HepG2 (cell line): ENCODE results near the gene ZNF419. TPM values are rescaled to one million over a fixed set of nuclear protein-coding genes. Genes with fewer than 3 reads are reported as not detected.
A peak's percentile ranks its signal among the peaks of the same experiment; 100 is the strongest.
"Not testable (repeated sequence)": the region's sequence is repeated elsewhere in the genome, so short reads cannot be mapped to it uniquely, and the experiment has no call there.

ENCODE experiments used
- ATAC-seq: fragments of 200-7000 bp; cut with Tn5 transposase; 3 replicates; pipeline ENCODE4 v1.9.1; 2020; ENCODE audit warnings: mild to moderate bottlenecking, moderate library complexity
- Bru-seq: library from RNA; stranded (reverse); fragments of 400-500 nt; gene quantifications from one replicate; lab custom pipeline; 2021; lab: Mats Ljungman, UMichigan
- BruChase-seq, 2 experiments: library from RNA; stranded (reverse); fragments of 400-500 nt; gene quantifications; one replicate each; lab custom pipeline; 2021; lab: Mats Ljungman, UMichigan
- BruUV-seq: library from RNA; stranded (reverse); fragments of 400-500 nt; replicated peaks from 2 replicates; lab custom pipeline; 2021; lab: Mats Ljungman, UMichigan
- CTCF ChIA-PET: fragments of 300-600 bp; formaldehyde crosslinking; extraction: SDS; loops from one replicate; lab custom pipeline; 2021; ENCODE audit warnings: low total read pairs, inconsistent platforms, low intra/inter-chr PET ratio; lab: Yijun Ruan, JAX
- POLR2A ChIA-PET: fragments of 350-600 bp; sonication (Branson Sonifier 250); formaldehyde crosslinking; loops from one replicate; lab custom pipeline; 2020; ENCODE audit warnings: antibody characterized with exemption, inconsistent platforms; lab: Yijun Ruan, JAX
- DNase-seq: peaks from one replicate; pipeline ENCODE4 v3.0.0-alpha.2; 2015; ENCODE audit warnings: low spot score
- FAIRE-seq: peaks from 3 replicates; lab custom pipeline; 2011; peaks lifted over from hg19 to GRCh38; lab: Jason Lieb, UNC
- H2AFZ ChIP-seq: one replicate; pipeline ENCODE4 v1.6.1; 2011; ENCODE audit warnings: low read length, inconsistent platforms
- H3K27ac ChIP-seq: fragments of 300-600 bp; 3 replicates; pipeline ENCODE4 v1.8.0; 2011; ENCODE audit warnings: mixed run types, mild to moderate bottlenecking, mixed read lengths, low read length, inconsistent platforms; ENCODE audit not compliant: insufficient read depth; ENCODE audit errors: extremely low read length
- H3K27me3 ChIP-seq, 2 experiments: fragments of 200-600 bp in 1 of 2; 2 replicates in 1 of 2; 3 replicates in 1 of 2; pipeline versions ENCODE4 v1.6.0 to v1.8.0; 2011; ENCODE audit warnings: low read length in 2 of 2, mild to moderate bottlenecking in 2 of 2, moderate library complexity in 2 of 2, inconsistent platforms in 1 of 2; ENCODE audit not compliant: insufficient read depth in 2 of 2, control insufficient read depth in 1 of 2
- H3K36me3 ChIP-seq, 2 experiments: fragments of 200-600 bp in 1 of 2; replicated peaks in 1 of 2; 2 replicates in 1 of 2; 3 replicates in 1 of 2; pipeline versions ENCODE4 v1.5.1 to v1.8.0; 2011; ENCODE audit warnings: low read length in 2 of 2, inconsistent platforms in 1 of 2; ENCODE audit not compliant: insufficient read depth in 2 of 2, control insufficient read depth in 1 of 2
- H3K4me1 ChIP-seq: 2 replicates; pipeline ENCODE4 v1.5.1; 2012; ENCODE audit warnings: low read length, inconsistent platforms; ENCODE audit not compliant: insufficient read depth
- H3K4me2 ChIP-seq: 2 replicates; pipeline ENCODE4 v1.6.0; 2011; ENCODE audit warnings: low read depth, low read length, inconsistent platforms
- H3K4me3 ChIP-seq, 3 experiments: fragments of 200-600 bp in 1 of 3; sonication (generic), shearing (Covaris generic) in 1 of 3; replicated peaks in 1 of 3; 2 replicates each; pipeline ENCODE4 v1.5.1; 2011 to 2016; ENCODE audit warnings: low read length in 3 of 3, inconsistent platforms in 2 of 3, low read depth in 2 of 3, mild to moderate bottlenecking in 2 of 3, control low read depth in 1 of 3, mixed read lengths in 1 of 3; ENCODE audit not compliant: insufficient read depth in 1 of 3
- H3K79me2 ChIP-seq: one replicate; pipeline ENCODE4 v1.6.1; 2011; ENCODE audit warnings: low read length, inconsistent platforms; ENCODE audit not compliant: insufficient read depth
- H3K9ac ChIP-seq: 2 replicates; pipeline ENCODE4 v1.6.0; 2011; ENCODE audit warnings: mild to moderate bottlenecking, low read depth, low read length, inconsistent platforms; ENCODE audit not compliant: insufficient read depth
- H3K9me3 ChIP-seq: 2 replicates; pipeline ENCODE4 v1.5.1; 2012; ENCODE audit warnings: mild to moderate bottlenecking, low read length
- H4K20me1 ChIP-seq: 2 replicates; pipeline ENCODE4 v1.6.0; 2011; ENCODE audit warnings: inconsistent platforms, mild to moderate bottlenecking, low read length, moderate library complexity; ENCODE audit not compliant: insufficient read depth
- ETV5 ChIP-seq: IDR thresholded peaks from 2 replicates; pipeline ENCODE4 v1.6.1; 2018; ENCODE audit warnings: missing biosample characterization, missing genetic modification reagents, inconsistent platforms, borderline replicate concordance
- IRF2 ChIP-seq: IDR thresholded peaks from 2 replicates; pipeline ENCODE4 v1.6.1; 2018; ENCODE audit warnings: missing genetic modification reagents, missing compliant biosample characterization
- KLF6 ChIP-seq: IDR thresholded peaks from 2 replicates; pipeline ENCODE4 v1.8.0; 2016; ENCODE audit warnings: missing biosample characterization, missing genetic modification reagents
- NCOA2 ChIP-seq: sonication (generic); formaldehyde crosslinking; IDR thresholded peaks from 2 replicates; pipeline ENCODE4 v1.8.0; 2022; ENCODE audit warnings: inconsistent platforms
- POLR2G ChIP-seq: fragments of 200-400 bp; formaldehyde crosslinking; IDR thresholded peaks from 2 replicates; pipeline ENCODE4 v1.6.1; 2018; ENCODE audit warnings: mild to moderate bottlenecking, low read depth, low read length, moderate library complexity
- RCOR2 ChIP-seq: IDR thresholded peaks from 2 replicates; pipeline ENCODE4 v1.6.1; 2016; ENCODE audit warnings: missing biosample characterization, missing genetic modification reagents
- SPEN ChIP-seq: sonication (generic); formaldehyde crosslinking; IDR thresholded peaks from 2 replicates; pipeline ENCODE4 v1.5.1; 2020; ENCODE audit warnings: low read depth, mild to moderate bottlenecking, missing genetic modification reagents
- SRY ChIP-seq: sonication (generic); formaldehyde crosslinking; IDR thresholded peaks from 2 replicates; pipeline ENCODE4 v1.8.0; 2022; ENCODE audit warnings: mild to moderate bottlenecking, missing genetic modification reagents
- THAP9 ChIP-seq: sonication (generic); formaldehyde crosslinking; IDR thresholded peaks from 2 replicates; pipeline ENCODE4; 2020; ENCODE audit warnings: missing genetic modification reagents, mild to moderate bottlenecking, borderline replicate concordance
- ZEB1 ChIP-seq: IDR thresholded peaks from 2 replicates; pipeline ENCODE4 v1.6.1; 2012; ENCODE audit warnings: mild to moderate bottlenecking, low read depth, inconsistent platforms; ENCODE audit not compliant: insufficient replicate concordance
- ZNF891 ChIP-seq: sonication (generic); formaldehyde crosslinking; IDR thresholded peaks from 2 replicates; pipeline ENCODE4 v1.5.0; 2020; ENCODE audit warnings: mild to moderate bottlenecking, missing genetic modification reagents
- WGBS: methylation state at CpG from one replicate; pipeline ENCODE4 v1.1.6; 2017; ENCODE audit warnings: low lambda C conversion rate; 5-methylcytosine and 5-hydroxymethylcytosine counted together
- in situ Hi-C: cut with HindIII; loops from 2 replicates; pipeline ENCODE4 v1.10.0; 2017; ENCODE audit warnings: low pct_unique_long_range_greater_than_20kb; ENCODE audit not compliant: extremely low pct_ligation_motif_present
- intact Hi-C: fragments of 100-400 bp; cut with micrococcal nuclease; formaldehyde crosslinking; loops from one replicate; pipeline ENCODE4 v1.10.0; 2022; ENCODE audit not compliant: unreplicated experiment
- long read RNA-seq, 2 experiments: library from RNA in 1 of 2; library from polyadenylated mRNA in 1 of 2; stranded (forward) in 1 of 2; unstranded in 1 of 2; transcript quantifications; one replicate each; pipeline ENCODE4 v2.0.0, GENCODE V29; 2019 to 2022
- polyA minus RNA-seq, 3 experiments: library from RNA; depleted of rRNA, polyadenylated mRNA; stranded (reverse); fragments of >200 nt; gene quantifications; 2 replicates each; pipeline ENCODE4 v1.2.3, GENCODE V29; 2011; ENCODE audit warnings: low replicate concordance in 1 of 3
- polyA plus RNA-seq, 8 experiments: library from polyadenylated mRNA; depleted of rRNA in 3 of 8; stranded (reverse) in 7 of 8; unstranded in 1 of 8; fragments of >200 nt; fragmentation: Illumina TruSeq in 4 of 8; extraction: Trizol in 4 of 8; gene quantifications; 2 replicates each; pipeline versions ENCODE4 v1.2.1 to v1.2.3, GENCODE V29; 2011 to 2016; ENCODE audit warnings: low read depth in 4 of 8, missing spikeins in 1 of 8, mixed read lengths in 1 of 8; ENCODE audit not compliant: insufficient read depth in 1 of 8
- total RNA-seq, 5 experiments: library from RNA; depleted of rRNA; stranded (reverse); fragments of >200 nt; fragmentation: Illumina TruSeq; extraction: Trizol; gene quantifications; 2 replicates each; pipeline ENCODE4 v1.2.3, GENCODE V29; 2016; ENCODE audit warnings: low read depth in 1 of 5
- TF ChIP-seq, protein P1 (sequence below): IDR thresholded peaks from 2 replicates; pipeline ENCODE4 v1.6.1; 2018; ENCODE audit warnings: missing genetic modification reagents
- TF ChIP-seq, protein P2 (sequence below): IDR thresholded peaks from 2 replicates; pipeline ENCODE4 v1.6.1; 2016; ENCODE audit warnings: low read depth, borderline replicate concordance

Gene ZNF419
- total RNA-seq (2016; rRNA removed; fragmentation: Illumina TruSeq; extraction: Trizol) (8.8 and 9.0 TPM in 2 replicates), polyA plus RNA-seq (2011; rRNA removed) (8.5 and 11.1 TPM in 2 replicates), polyA minus RNA-seq (2011; rRNA and poly(A)+ RNA removed; ENCODE audit: low replicate concordance) (6.1 and 6.3 TPM in 2 replicates), Bru-seq, nascent RNA (percentile 75 among the genes with signal in this experiment), BruChase-seq, experiment 1, labeled RNA remaining after a 6-hour chase (percentile 84 among the genes with signal in this experiment), BruChase-seq, experiment 2, labeled RNA remaining after a 2-hour chase (percentile 83 among the genes with signal in this experiment)
- total RNA-seq (2016; cell fraction: cytosol; rRNA removed; fragmentation: Illumina TruSeq; extraction: Trizol; ENCODE audit: low read depth): 2.4 and 2.5 TPM in 2 replicates
- 9.3 and 9.5 TPM in 2 replicates for total RNA-seq (2016; cell fraction: insoluble cytoplasmic fraction; rRNA removed; fragmentation: Illumina TruSeq; extraction: Trizol)
- 6.4 and 7.2 TPM in 2 replicates for total RNA-seq (2016; cell fraction: membrane; rRNA removed; fragmentation: Illumina TruSeq; extraction: Trizol)
- 8.5 and 8.9 TPM in 2 replicates for total RNA-seq (2016; cell fraction: nucleus; rRNA removed; fragmentation: Illumina TruSeq; extraction: Trizol)
- 6.6 and 6.9 TPM in 2 replicates for polyA plus RNA-seq (2011; cell fraction: cytosol; rRNA removed)
- 23.2 and 32.0 TPM in 2 replicates for polyA plus RNA-seq (2011; cell fraction: nucleus; rRNA removed)
- polyA plus RNA-seq (2012): 6.4 and 7.9 TPM in 2 replicates
- 0.85 and 0.86 TPM in 2 replicates for polyA plus RNA-seq (2016; cell fraction: cytosol; fragmentation: Illumina TruSeq; extraction: Trizol; ENCODE audit: low read depth)
- 6.5 and 6.7 TPM in 2 replicates for polyA plus RNA-seq (2016; cell fraction: insoluble cytoplasmic fraction; fragmentation: Illumina TruSeq; extraction: Trizol; ENCODE audit: low read depth)
- polyA plus RNA-seq (2016; cell fraction: membrane; fragmentation: Illumina TruSeq; extraction: Trizol; ENCODE audit: low read depth): 1.5 and 2.1 TPM in 2 replicates
- 13.0 and 16.4 TPM in 2 replicates for polyA plus RNA-seq (2016; cell fraction: nucleus; fragmentation: Illumina TruSeq; extraction: Trizol; ENCODE audit: insufficient read depth, low read depth)
- polyA minus RNA-seq (2011; cell fraction: cytosol; rRNA and poly(A)+ RNA removed): 3.4 and 4.5 TPM in 2 replicates
- polyA minus RNA-seq (2011; cell fraction: nucleus; rRNA and poly(A)+ RNA removed): 9.8 and 13.7 TPM in 2 replicates
- long read RNA-seq, experiment 1, partial matches to known transcripts: 0 of 4 reads
- long read RNA-seq, experiment 1, other reads (novel, unspliced or antisense): 0 of 4 reads
- long read RNA-seq, experiment 2, partial matches to known transcripts: 0 of 8 reads
- long read RNA-seq, experiment 2, other reads (novel, unspliced or antisense): 2 of 8 reads

DNA sequence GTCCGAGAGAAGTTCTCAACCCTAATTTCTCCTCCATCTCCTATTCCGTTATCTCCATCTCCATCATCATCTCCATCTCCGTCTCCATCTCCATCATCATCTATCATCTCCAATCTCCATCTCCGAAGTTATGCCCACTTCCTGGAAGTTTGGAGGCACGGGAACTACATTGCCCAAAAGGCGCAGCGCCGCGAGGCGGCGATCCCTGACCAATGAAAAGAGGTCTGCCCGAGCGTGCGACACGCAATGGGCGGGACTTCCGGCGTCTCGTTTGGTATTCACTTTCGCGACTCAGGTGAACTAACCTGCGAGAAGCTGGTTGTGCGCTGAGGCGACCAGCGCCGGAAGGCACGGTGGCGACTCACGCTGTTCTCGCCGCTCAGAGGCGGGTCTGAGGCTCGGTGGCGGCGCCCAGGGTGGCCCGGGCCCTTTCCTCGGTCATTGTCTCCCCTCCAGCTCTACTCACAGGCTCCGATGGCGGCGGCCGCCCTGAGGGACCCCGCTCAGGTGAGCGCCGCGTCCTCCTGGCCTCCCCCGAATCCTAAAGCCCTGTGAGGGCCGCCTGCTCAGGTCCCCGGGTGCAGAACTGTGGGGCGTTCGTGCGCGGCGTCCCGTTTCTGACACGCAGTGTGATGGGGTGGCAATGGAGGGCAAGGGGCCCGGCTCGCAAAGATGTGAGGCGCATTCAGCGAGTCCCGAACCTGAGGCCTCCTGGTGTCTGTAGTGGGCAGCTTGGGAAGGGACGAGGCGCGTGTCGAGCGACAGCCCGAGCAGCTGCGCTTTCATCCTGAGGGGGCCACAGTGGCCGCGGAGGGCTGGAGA, at the start of gene ZNF419:
ZNF419 (plus strand) TSS at position 274 of the 822 bp plus-strand sequence; CDS start at position 475, 201 bp downstream.
- DNase-seq (peak; percentile 87), FAIRE-seq (peak; percentile 66), ATAC-seq (peak; percentile 98)
- WGBS: under 1% methylated on average over 16 of the region's 69 CpGs
- POLR2A ChIA-PET: interaction anchor here (1.0 to 1.1 kb wide), 2 partner anchors 12 to 53 kb away, joined by 5 to 9 read pairs; partner anchors contain the start of genes ZNF749 and ZNF773
- peak within 1 kb of the TSS; percentile 78 for H3K9ac ChIP-seq
- H3K9me3 ChIP-seq, BruUV-seq, H3K79me2 ChIP-seq, in situ Hi-C loops, H4K20me1 ChIP-seq, CTCF ChIA-PET, H3K4me1 ChIP-seq, H3K27me3 ChIP-seq: not testable (repeated sequence)
- H2AFZ ChIP-seq: peak within 1 kb of the TSS; percentile 85
- intact Hi-C loops: loop anchor here (2.0 kb wide), 1 partner anchor 111 kb away; the partner anchor contains the start of gene ZNF530
- peak within 1 kb of the TSS; percentile 54 for H3K27ac ChIP-seq
- H3K4me3 ChIP-seq: peak within 1 kb of the TSS; percentile 77 to 97 (median 93); a peak in 5 of 6 replicates
- peak within 1 kb of the TSS; percentile 82 for H3K4me2 ChIP-seq
- peaks cover 5 to 21% of the 10 kb centered on the region in 2 experiments; a peak in 4 of 5 replicates for H3K36me3 ChIP-seq
- TF ChIP-seq SRY (CRISPR knock-in tag) (0 out of 2 replicates have a peak, but pooled peaks have one; percentile 57), IRF2 (CRISPR knock-in tag) (peak; percentile 90), THAP9 (peak; percentile 40; the same call in 1 of the 2 replicates), RCOR2 (CRISPR knock-in tag) (0 out of 2 replicates have a peak, but pooled peaks have one; percentile 12), KLF6 (0 out of 2 replicates have a peak, but pooled peaks have one; percentile 45), ETV5 (CRISPR knock-in tag) (peak; percentile 46; the same call in 1 of the 2 replicates), SPEN (CRISPR knock-in tag) (peak; percentile 74), NCOA2 (CRISPR knock-in tag) (peak; percentile 47; the same call in 1 of the 2 replicates), ZNF891 (CRISPR knock-in tag) (0 out of 2 replicates have a peak, but pooled peaks have one; percentile 16), ZEB1 (peak; percentile 80), POLR2G (peak; percentile 82)
- TF ChIP-seq, protein P1, sequence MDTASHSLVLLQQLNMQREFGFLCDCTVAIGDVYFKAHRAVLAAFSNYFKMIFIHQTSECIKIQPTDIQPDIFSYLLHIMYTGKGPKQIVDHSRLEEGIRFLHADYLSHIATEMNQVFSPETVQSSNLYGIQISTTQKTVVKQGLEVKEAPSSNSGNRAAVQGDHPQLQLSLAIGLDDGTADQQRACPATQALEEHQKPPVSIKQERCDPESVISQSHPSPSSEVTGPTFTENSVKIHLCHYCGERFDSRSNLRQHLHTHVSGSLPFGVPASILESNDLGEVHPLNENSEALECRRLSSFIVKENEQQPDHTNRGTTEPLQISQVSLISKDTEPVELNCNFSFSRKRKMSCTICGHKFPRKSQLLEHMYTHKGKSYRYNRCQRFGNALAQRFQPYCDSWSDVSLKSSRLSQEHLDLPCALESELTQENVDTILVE: peak; percentile 35; the same call in 1 of the 2 replicates
- TF ChIP-seq, protein P2, sequence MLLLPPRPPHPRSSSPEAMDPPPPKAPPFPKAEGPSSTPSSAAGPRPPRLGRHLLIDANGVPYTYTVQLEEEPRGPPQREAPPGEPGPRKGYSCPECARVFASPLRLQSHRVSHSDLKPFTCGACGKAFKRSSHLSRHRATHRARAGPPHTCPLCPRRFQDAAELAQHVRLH (CRISPR knock-in tag): peak; percentile 57; the same call in 1 of the 2 replicates
